IMR-90 (cell line): ENCODE results near the gene GOLIM4. TPM values are rescaled to one million over a fixed set of nuclear protein-coding genes. Genes with fewer than 3 reads are reported as not detected.

Source experiments
- ATAC-seq: fragments of 200-7000 bp; cut with Tn5 transposase; 2 replicates; pipeline ENCODE4 v1.9.1; 2020; ENCODE audit warnings: low read depth, mild to moderate bottlenecking, moderate library complexity
- BruUV-seq: library from RNA; stranded (reverse); fragments of 400-500 nt; replicated peaks from 2 replicates; lab custom pipeline; 2021; lab: Mats Ljungman, UMichigan
- CTCF ChIA-PET: fragments of 300-600 bp; formaldehyde crosslinking; extraction: SDS; loops from one replicate; lab custom pipeline; 2021; ENCODE audit warnings: antibody characterized with exemption; lab: Yijun Ruan, JAX
- POLR2A ChIA-PET: fragments of 300-600 bp; sonication (Branson Sonifier 250); formaldehyde crosslinking; loops from one replicate; lab custom pipeline; 2022; ENCODE audit warnings: antibody characterized with exemption; ENCODE audit not compliant: unreplicated experiment; lab: Charles Lee
- DNase-seq: peaks from one replicate; pipeline ENCODE4 v3.0.0; 2013
- H2AFZ ChIP-seq: replicated peaks from 2 replicates; pipeline ENCODE3; 2013; ENCODE audit warnings: low read length, mild to moderate bottlenecking; ENCODE audit not compliant: poor library complexity
- H2AK5ac ChIP-seq: 2 replicates; pipeline ENCODE4 v1.6.1; 2013; ENCODE audit warnings: low read depth, low read length, inconsistent platforms
- H2AK9ac ChIP-seq: replicated peaks from 2 replicates; pipeline ENCODE3; 2013; ENCODE audit warnings: mild to moderate bottlenecking, low read depth, low read length, moderate library complexity; ENCODE audit not compliant: poor library complexity
- H2BK120ac ChIP-seq: 2 replicates; pipeline ENCODE4 v1.6.1; 2013; ENCODE audit warnings: low read depth, low read length, inconsistent platforms
- H2BK15ac ChIP-seq: 3 replicates; pipeline ENCODE4 v1.6.1; 2013; ENCODE audit warnings: low read depth, low read length, inconsistent platforms
- H2BK20ac ChIP-seq: 2 replicates; pipeline ENCODE4 v1.6.1; 2013; ENCODE audit warnings: low read depth, mild to moderate bottlenecking, inconsistent platforms, low read length, moderate library complexity
- H2BK5ac ChIP-seq: 2 replicates; pipeline ENCODE4 v1.6.1; 2013; ENCODE audit warnings: mild to moderate bottlenecking, low read depth, low read length, inconsistent platforms; ENCODE audit not compliant: poor library complexity, severe bottlenecking
- H3K14ac ChIP-seq: replicated peaks from 2 replicates; pipeline ENCODE4 v1.6.1; 2013; ENCODE audit warnings: low read depth, low read length, inconsistent platforms
- H3K18ac ChIP-seq: 2 replicates; pipeline ENCODE4 v1.6.1; 2013; ENCODE audit warnings: low read depth, low read length, control low read depth
- H3K23ac ChIP-seq: 2 replicates; pipeline ENCODE4 v1.6.1; 2013; ENCODE audit warnings: low read depth, low read length, inconsistent platforms
- H3K27ac ChIP-seq: 2 replicates; pipeline ENCODE4 v1.5.1; 2013; ENCODE audit warnings: mild to moderate bottlenecking, control low read depth, low read length; ENCODE audit not compliant: insufficient read depth
- H3K27me3 ChIP-seq: 2 replicates; pipeline ENCODE4 v1.6.1; 2013; ENCODE audit warnings: low read length; ENCODE audit not compliant: control insufficient read depth, insufficient read depth
- H3K36me3 ChIP-seq: 2 replicates; pipeline ENCODE4 v1.6.1; 2013; ENCODE audit warnings: low read length, mixed read lengths; ENCODE audit not compliant: control insufficient read depth, insufficient read depth
- H3K4ac ChIP-seq: 2 replicates; pipeline ENCODE4 v1.6.1; 2013; ENCODE audit warnings: low read depth, low read length, inconsistent platforms
- H3K4me1 ChIP-seq: 2 replicates; pipeline ENCODE4 v1.6.1; 2013; ENCODE audit warnings: low read length, mixed read lengths; ENCODE audit not compliant: control insufficient read depth, insufficient read depth
- H3K4me2 ChIP-seq: 2 replicates; pipeline ENCODE4 v1.6.1; 2013; ENCODE audit warnings: low read depth, mild to moderate bottlenecking, control low read depth, low read length, moderate library complexity
- H3K4me3 ChIP-seq: 2 replicates; pipeline ENCODE4 v1.5.1; 2013; ENCODE audit warnings: low read depth, mild to moderate bottlenecking, control low read depth, low read length, moderate library complexity; ENCODE audit not compliant: insufficient read depth
- H3K56ac ChIP-seq: 2 replicates; pipeline ENCODE4 v1.6.1; 2013; ENCODE audit warnings: low read length, inconsistent platforms; ENCODE audit not compliant: insufficient read depth; ENCODE audit errors: extremely low read depth
- H3K79me1 ChIP-seq, 2 experiments: 2 replicates each; pipeline ENCODE4 v1.6.1; 2013; ENCODE audit warnings: low read length in 2 of 2, inconsistent platforms in 1 of 2, low read depth in 1 of 2
- H3K9ac ChIP-seq: 2 replicates; pipeline ENCODE4 v1.6.1; 2013; ENCODE audit warnings: low read depth, low read length, control low read depth
- H3K9me1 ChIP-seq: 2 replicates; pipeline ENCODE4 v1.6.1; 2013; ENCODE audit warnings: low read length, inconsistent platforms; ENCODE audit not compliant: insufficient read depth
- H3K9me3 ChIP-seq: 2 replicates; pipeline ENCODE4 v1.6.1; 2013; ENCODE audit warnings: low read length; ENCODE audit not compliant: control insufficient read depth, insufficient read depth
- H4K20me1 ChIP-seq: 2 replicates; pipeline ENCODE4 v1.6.1; 2013; ENCODE audit warnings: low read length, inconsistent platforms; ENCODE audit not compliant: insufficient read depth
- H4K5ac ChIP-seq: 2 replicates; pipeline ENCODE4 v1.6.1; 2013; ENCODE audit warnings: mild to moderate bottlenecking, low read depth, low read length, control low read depth
- H4K8ac ChIP-seq, 2 experiments: 2 replicates each; pipeline ENCODE4 v1.6.1; 2013; ENCODE audit warnings: low read depth in 2 of 2, low read length in 2 of 2, control low read depth in 1 of 2, inconsistent platforms in 1 of 2
- H4K91ac ChIP-seq: 2 replicates; pipeline ENCODE4 v1.6.1; 2013; ENCODE audit warnings: low read depth, low read length, inconsistent platforms; ENCODE audit not compliant: insufficient read depth
- BHLHE40 ChIP-seq: fragments of 150-350 bp; IDR thresholded peaks from 2 replicates; pipeline ENCODE4 v1.6.1; 2016; ENCODE audit warnings: mild to moderate bottlenecking, low read depth, low read length
- CEBPB ChIP-seq: IDR thresholded peaks from 2 replicates; pipeline ENCODE4 v1.6.1; 2012; ENCODE audit warnings: low read depth, low read length, improper control_type of control experiment
- CHD1 ChIP-seq: IDR thresholded peaks from 2 replicates; pipeline ENCODE4 v1.6.1; 2012; ENCODE audit warnings: low read depth, low read length, improper control_type of control experiment
- FOS ChIP-seq: fragments of 150-350 bp; IDR thresholded peaks from 2 replicates; pipeline ENCODE4 v1.6.1; 2016; ENCODE audit warnings: low read depth, low read length
- MAZ ChIP-seq: IDR thresholded peaks from 2 replicates; pipeline ENCODE4 v1.6.1; 2012; ENCODE audit warnings: low read depth, mild to moderate bottlenecking, low read length, improper control_type of control experiment, moderate library complexity, borderline replicate concordance
- MXI1 ChIP-seq: IDR thresholded peaks from 2 replicates; pipeline ENCODE4 v1.6.1; 2012; ENCODE audit warnings: low read depth, mild to moderate bottlenecking, low read length, moderate library complexity, borderline replicate concordance
- NFE2L2 ChIP-seq: fragments of 150-350 bp; IDR thresholded peaks from 2 replicates; pipeline ENCODE4 v1.6.1; 2016; ENCODE audit warnings: low read depth, mild to moderate bottlenecking, low read length
- RAD21 ChIP-seq: IDR thresholded peaks from 2 replicates; pipeline ENCODE4 v1.6.1; 2012; ENCODE audit warnings: low read length, improper control_type of control experiment
- RCOR1 ChIP-seq: IDR thresholded peaks from 2 replicates; pipeline ENCODE4 v1.6.1; 2012; ENCODE audit warnings: mild to moderate bottlenecking, low read length, improper control_type of control experiment; ENCODE audit not compliant: insufficient replicate concordance
- RFX5 ChIP-seq: IDR thresholded peaks from 2 replicates; pipeline ENCODE4 v1.8.0; 2012; ENCODE audit warnings: low read depth, mild to moderate bottlenecking, low read length, moderate library complexity
- WGBS, 2 experiments: methylation state at CpG; one replicate each; pipeline versions ENCODE4 v1.1.5 to v1.1.7; 2013; ENCODE audit warnings: missing lambda C conversion rate in 2 of 2; ENCODE audit not compliant: insufficient read length in 1 of 2; ENCODE audit errors: extremely low coverage in 2 of 2; 5-methylcytosine and 5-hydroxymethylcytosine counted together
- dilution Hi-C: fragments of 300-500 bp; cut with HindIII; formaldehyde crosslinking; loops from one replicate; pipeline ENCODE4 v1.14.3; 2018; ENCODE audit warnings: low sequenced_read_pairs; ENCODE audit not compliant: unreplicated experiment
- in situ Hi-C: fragments of 300-500 bp; cut with MboI; formaldehyde crosslinking; loops from 3 replicates; pipeline ENCODE4 v1.14.3; 2019; ENCODE audit warnings: low sequenced_read_pairs, inconsistent platforms, mixed read lengths
- intact Hi-C: fragments of 100-400 bp; cut with micrococcal nuclease; formaldehyde crosslinking; loops from 2 replicates; pipeline ENCODE4 v1.10.0; 2022
- polyA plus RNA-seq, 3 experiments: library from polyadenylated mRNA; depleted of rRNA; stranded (reverse); fragments of >200 nt; gene quantifications; 2 replicates each; pipeline ENCODE4 v1.2.3, GENCODE V29; 2012; ENCODE audit warnings: low replicate concordance in 1 of 3
- total RNA-seq: library from RNA; depleted of rRNA; stranded (reverse); fragments of >200 nt; gene quantifications from 2 replicates; pipeline ENCODE4 v1.2.3, GENCODE V29; 2012
- TF ChIP-seq, protein P1 (sequence below): fragments of 150-350 bp; IDR thresholded peaks from 2 replicates; pipeline ENCODE4 v1.6.1; 2017; ENCODE audit warnings: mild to moderate bottlenecking, antibody characterized with exemption, low read length, low read depth
- TF ChIP-seq, protein P2 (sequence below): conservative IDR thresholded peaks from 2 replicates; pipeline ENCODE4 v1.5.1; 2012; ENCODE audit warnings: mild to moderate bottlenecking, low read depth, low read length, improper control_type of control experiment
- TF ChIP-seq, protein P3 (sequence below): fragments of 150-350 bp; IDR thresholded peaks from 2 replicates; pipeline ENCODE4 v1.6.1; 2016; ENCODE audit warnings: low read depth, mild to moderate bottlenecking, low read length, moderate library complexity, borderline replicate concordance

Gene GOLIM4
- total and polyA plus RNA-seq, 2 of the 4 experiments (the other 2 are of a cell fraction) = 44.6 to 71.2 TPM

DNA sequence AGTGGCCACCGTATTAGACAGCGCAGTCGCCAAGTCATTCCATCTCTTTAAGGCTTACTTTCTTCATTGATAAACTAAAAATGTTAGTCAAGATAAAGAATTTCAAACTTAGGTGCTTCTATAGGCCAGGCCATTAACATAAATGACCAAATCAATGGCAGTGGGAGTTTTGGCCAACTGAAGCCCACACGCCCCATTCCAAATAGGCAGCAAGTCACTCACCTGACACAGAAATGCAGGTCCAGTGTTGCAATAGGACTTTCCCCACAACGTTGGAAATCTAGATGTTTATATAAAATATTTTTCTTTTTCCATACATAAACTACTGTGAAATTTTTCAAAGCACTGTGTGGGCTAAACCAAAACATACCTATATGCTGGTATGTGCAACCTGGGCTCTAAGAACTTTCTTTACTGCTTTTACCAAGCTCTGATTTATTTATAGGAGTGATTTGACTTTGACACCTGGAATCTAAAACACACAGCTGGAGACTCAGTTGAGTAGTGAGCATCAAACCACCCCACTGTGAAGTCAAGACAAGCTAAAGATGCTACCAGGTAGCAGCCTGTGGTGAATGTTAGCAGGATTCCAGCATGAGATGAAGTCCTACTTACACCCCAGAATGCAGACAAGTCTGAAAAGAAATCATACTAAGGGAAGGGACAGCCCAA, 15.1 kb downstream of the GOLIM4 start:
- Histone ChIP-seq H3K9ac (no peak overlapping the region), H3K23ac (0 out of 2 replicates have a peak overlapping the region, but pooled peaks have one; percentile 23), H3K79me1 (peaks cover 13 to 61% of the 10 kb centered on the region in 2 experiments; a peak in 3 of 4 replicates), H2AK9ac (no peak overlapping the region), H3K9me3 (no peaks in the 10 kb centered on the region), H2BK20ac (no peak overlapping the region), H3K4me2 (no peak overlapping the region), H3K9me1 (peaks cover 23% of the 10 kb centered on the region), H3K4me3 (no peak overlapping the region), H4K8ac (no peak overlapping the region), H2BK120ac (no peak overlapping the region), H2BK15ac (no peak overlapping the region), H2AK5ac (0 out of 2 replicates have a peak overlapping the region, but pooled peaks have one; percentile 51), H3K27ac (no peak overlapping the region), H3K27me3 (no peaks in the 10 kb centered on the region), H3K4me1 (peaks cover 14% of the 10 kb centered on the region), H4K91ac (no peak overlapping the region), H3K14ac (0 out of 2 replicates have a peak overlapping the region, but pooled peaks have one; percentile 71), H3K18ac (no peak overlapping the region), H4K5ac (no peak overlapping the region), H2AFZ (no peak overlapping the region), H3K36me3 (no peaks in the 10 kb centered on the region), H2BK5ac (no peak overlapping the region), H3K4ac (0 out of 2 replicates have a peak overlapping the region, but pooled peaks have one; percentile 54), H3K56ac (no peak overlapping the region), H4K20me1 (peaks cover 39% of the 10 kb centered on the region)
- in situ Hi-C loops (loop anchor here (25.0 kb wide), 2 partner anchors 1032 to 1682 kb away; partner anchors contain the start of genes ACTRT3, MYNN and TERC), intact Hi-C loops (loop anchor here (2.0 kb wide), 1 partner anchor 14 kb away; the partner anchor contains the start of gene GOLIM4), dilution Hi-C loops (no loop called here)
- ChIA-PET CTCF (interaction anchor here (0.6 to 1.5 kb wide), 2 partner anchors 14 to 28 kb away, joined by 3 to 5 read pairs; no protein-coding TSS in a partner anchor), POLR2A (interaction anchor here (0.6 kb wide), 1 partner anchor 10 kb away, joined by 4 read pairs; no protein-coding TSS in a partner anchor)
- ATAC-seq (no peak), DNase-seq (no peak)
- BruUV-seq = no TSS peak
- WGBS, 2 experiments = 80% methylated on average over 1 of the region's 5 CpGs; no CpG with 5 or more reads in 1 of the 2 experiments
- TF ChIP-seq RAD21 = no peak
- no peak for TF ChIP-seq RFX5
- TF ChIP-seq FOS = no peak
- no peak for TF ChIP-seq MAZ
- TF ChIP-seq, protein P1, sequence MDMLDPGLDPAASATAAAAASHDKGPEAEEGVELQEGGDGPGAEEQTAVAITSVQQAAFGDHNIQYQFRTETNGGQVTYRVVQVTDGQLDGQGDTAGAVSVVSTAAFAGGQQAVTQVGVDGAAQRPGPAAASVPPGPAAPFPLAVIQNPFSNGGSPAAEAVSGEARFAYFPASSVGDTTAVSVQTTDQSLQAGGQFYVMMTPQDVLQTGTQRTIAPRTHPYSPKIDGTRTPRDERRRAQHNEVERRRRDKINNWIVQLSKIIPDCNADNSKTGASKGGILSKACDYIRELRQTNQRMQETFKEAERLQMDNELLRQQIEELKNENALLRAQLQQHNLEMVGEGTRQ = no peak
- no peak for TF ChIP-seq BHLHE40
- TF ChIP-seq, protein P2, sequence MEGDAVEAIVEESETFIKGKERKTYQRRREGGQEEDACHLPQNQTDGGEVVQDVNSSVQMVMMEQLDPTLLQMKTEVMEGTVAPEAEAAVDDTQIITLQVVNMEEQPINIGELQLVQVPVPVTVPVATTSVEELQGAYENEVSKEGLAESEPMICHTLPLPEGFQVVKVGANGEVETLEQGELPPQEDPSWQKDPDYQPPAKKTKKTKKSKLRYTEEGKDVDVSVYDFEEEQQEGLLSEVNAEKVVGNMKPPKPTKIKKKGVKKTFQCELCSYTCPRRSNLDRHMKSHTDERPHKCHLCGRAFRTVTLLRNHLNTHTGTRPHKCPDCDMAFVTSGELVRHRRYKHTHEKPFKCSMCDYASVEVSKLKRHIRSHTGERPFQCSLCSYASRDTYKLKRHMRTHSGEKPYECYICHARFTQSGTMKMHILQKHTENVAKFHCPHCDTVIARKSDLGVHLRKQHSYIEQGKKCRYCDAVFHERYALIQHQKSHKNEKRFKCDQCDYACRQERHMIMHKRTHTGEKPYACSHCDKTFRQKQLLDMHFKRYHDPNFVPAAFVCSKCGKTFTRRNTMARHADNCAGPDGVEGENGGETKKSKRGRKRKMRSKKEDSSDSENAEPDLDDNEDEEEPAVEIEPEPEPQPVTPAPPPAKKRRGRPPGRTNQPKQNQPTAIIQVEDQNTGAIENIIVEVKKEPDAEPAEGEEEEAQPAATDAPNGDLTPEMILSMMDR = no peak
- TF ChIP-seq MXI1 = no peak
- TF ChIP-seq, protein P3, sequence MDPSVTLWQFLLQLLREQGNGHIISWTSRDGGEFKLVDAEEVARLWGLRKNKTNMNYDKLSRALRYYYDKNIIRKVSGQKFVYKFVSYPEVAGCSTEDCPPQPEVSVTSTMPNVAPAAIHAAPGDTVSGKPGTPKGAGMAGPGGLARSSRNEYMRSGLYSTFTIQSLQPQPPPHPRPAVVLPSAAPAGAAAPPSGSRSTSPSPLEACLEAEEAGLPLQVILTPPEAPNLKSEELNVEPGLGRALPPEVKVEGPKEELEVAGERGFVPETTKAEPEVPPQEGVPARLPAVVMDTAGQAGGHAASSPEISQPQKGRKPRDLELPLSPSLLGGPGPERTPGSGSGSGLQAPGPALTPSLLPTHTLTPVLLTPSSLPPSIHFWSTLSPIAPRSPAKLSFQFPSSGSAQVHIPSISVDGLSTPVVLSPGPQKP = no peak
- no peak for TF ChIP-seq RCOR1
- no peak for TF ChIP-seq CHD1
- no peak for TF ChIP-seq NFE2L2
- no peak for TF ChIP-seq CEBPB
